ENCODE measurements around the gene MOBP.

The MOBP gene

GRCh38 chr3:39531665-39532064, 64.2 kb downstream of the MOBP start:
- H4K20me1 ChIP-seq (ENCODE audit: low read depth, low read length) = no peaks in the 10 kb centered on the region
- H3K79me2 ChIP-seq (ENCODE audit: insufficient read depth, low read length) = no peaks in the 10 kb centered on the region
- no peaks in the 10 kb centered on the region for H3K27me3 ChIP-seq (ENCODE audit: low read length)
- no peak overlapping the region for H2AFZ ChIP-seq (ENCODE audit: low read depth, low read length, severe bottlenecking)
- no peak overlapping the region for H3K4me2 ChIP-seq (ENCODE audit: low read depth, low read length, poor library complexity, severe bottlenecking)
- H3K9me2 ChIP-seq (replicated peaks; ENCODE audit: insufficient read depth, low read length) = no peaks in the 10 kb centered on the region
- H3K9ac ChIP-seq (ENCODE audit: low read length) = no peak overlapping the region
- H3K4me3 ChIP-seq (ENCODE audit: insufficient read depth, low read length, poor library complexity, severe bottlenecking) = no peak overlapping the region
- H3K9me3 ChIP-seq (ENCODE audit: insufficient read depth, low read length) = no peaks in the 10 kb centered on the region
- TF ChIP-seq, protein P1, sequence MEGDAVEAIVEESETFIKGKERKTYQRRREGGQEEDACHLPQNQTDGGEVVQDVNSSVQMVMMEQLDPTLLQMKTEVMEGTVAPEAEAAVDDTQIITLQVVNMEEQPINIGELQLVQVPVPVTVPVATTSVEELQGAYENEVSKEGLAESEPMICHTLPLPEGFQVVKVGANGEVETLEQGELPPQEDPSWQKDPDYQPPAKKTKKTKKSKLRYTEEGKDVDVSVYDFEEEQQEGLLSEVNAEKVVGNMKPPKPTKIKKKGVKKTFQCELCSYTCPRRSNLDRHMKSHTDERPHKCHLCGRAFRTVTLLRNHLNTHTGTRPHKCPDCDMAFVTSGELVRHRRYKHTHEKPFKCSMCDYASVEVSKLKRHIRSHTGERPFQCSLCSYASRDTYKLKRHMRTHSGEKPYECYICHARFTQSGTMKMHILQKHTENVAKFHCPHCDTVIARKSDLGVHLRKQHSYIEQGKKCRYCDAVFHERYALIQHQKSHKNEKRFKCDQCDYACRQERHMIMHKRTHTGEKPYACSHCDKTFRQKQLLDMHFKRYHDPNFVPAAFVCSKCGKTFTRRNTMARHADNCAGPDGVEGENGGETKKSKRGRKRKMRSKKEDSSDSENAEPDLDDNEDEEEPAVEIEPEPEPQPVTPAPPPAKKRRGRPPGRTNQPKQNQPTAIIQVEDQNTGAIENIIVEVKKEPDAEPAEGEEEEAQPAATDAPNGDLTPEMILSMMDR (IDR thresholded peaks at IDR 0.05; ENCODE audit: insufficient read depth, low read length, poor library complexity, severe bottlenecking) = no peak
- no peak for TF ChIP-seq EZH2phosphoT487 (conservative IDR thresholded peaks at IDR 0.05; ENCODE audit: low read length)
- H3F3A ChIP-seq (ENCODE audit: insufficient read depth) = no peaks in the 10 kb centered on the region
- no peak overlapping the region for H3K27ac ChIP-seq (ENCODE audit: low read depth, low read length)
- H3K36me3 ChIP-seq (ENCODE audit: low read length) = no peaks in the 10 kb centered on the region

- no peaks in the 10 kb centered on the region for H3K79me2 ChIP-seq (ENCODE audit: insufficient read depth, low read length)
- no peaks in the 10 kb centered on the region for H3K9me2 ChIP-seq (replicated peaks; ENCODE audit: insufficient read depth, low read length)
- H3K27me3 ChIP-seq (ENCODE audit: low read length) = no peaks in the 10 kb centered on the region
- no peaks in the 10 kb centered on the region for H4K20me1 ChIP-seq (ENCODE audit: low read depth, low read length)
- no peak overlapping the region for H3K9ac ChIP-seq (ENCODE audit: low read length)
- H3K36me3 ChIP-seq (ENCODE audit: low read length) = no peaks in the 10 kb centered on the region
- no peak overlapping the region for H3K4me3 ChIP-seq (ENCODE audit: insufficient read depth, low read length, poor library complexity, severe bottlenecking)
- no peak overlapping the region for H2AFZ ChIP-seq (ENCODE audit: low read depth, low read length, severe bottlenecking)
- no peaks in the 10 kb centered on the region for H3K9me3 ChIP-seq (ENCODE audit: insufficient read depth, low read length)
- no peak overlapping the region for H3K27ac ChIP-seq (ENCODE audit: low read depth, low read length)
- no peak overlapping the region for H3K4me2 ChIP-seq (ENCODE audit: low read depth, low read length, poor library complexity, severe bottlenecking)
- TF ChIP-seq EZH2phosphoT487 (conservative IDR thresholded peaks at IDR 0.05; ENCODE audit: low read length) = no peak
- TF ChIP-seq, protein P1 (IDR thresholded peaks at IDR 0.05; ENCODE audit: insufficient read depth, low read length, poor library complexity, severe bottlenecking) = no peak
- H3F3A ChIP-seq (ENCODE audit: insufficient read depth) = no peaks in the 10 kb centered on the region
These were observed 65.3 kb downstream of the MOBP start for GRCh38 chr3:39532777-39533176.

GRCh38 chr3:39533226-39533625, 65.7 kb downstream of the MOBP start:
- Histone ChIP-seq H3F3A (ENCODE audit: insufficient read depth) (no peaks in the 10 kb centered on the region), H3K9me3 (ENCODE audit: insufficient read depth, low read length) (no peaks in the 10 kb centered on the region), H3K4me2 (ENCODE audit: low read depth, low read length, poor library complexity, severe bottlenecking) (no peak overlapping the region), H3K27me3 (ENCODE audit: low read length) (no peaks in the 10 kb centered on the region), H4K20me1 (ENCODE audit: low read depth, low read length) (no peaks in the 10 kb centered on the region), H3K4me3 (ENCODE audit: insufficient read depth, low read length, poor library complexity, severe bottlenecking) (no peak overlapping the region), H3K9me2 (replicated peaks; ENCODE audit: insufficient read depth, low read length) (no peaks in the 10 kb centered on the region), H2AFZ (ENCODE audit: low read depth, low read length, severe bottlenecking) (no peak overlapping the region), H3K9ac (ENCODE audit: low read length) (no peak overlapping the region), H3K79me2 (ENCODE audit: insufficient read depth, low read length) (no peaks in the 10 kb centered on the region), H3K36me3 (ENCODE audit: low read length) (no peaks in the 10 kb centered on the region), H3K27ac (ENCODE audit: low read depth, low read length) (no peak overlapping the region)
- TF ChIP-seq, protein P1 (IDR thresholded peaks at IDR 0.05; ENCODE audit: insufficient read depth, low read length, poor library complexity, severe bottlenecking) = no peak
- TF ChIP-seq EZH2phosphoT487 (conservative IDR thresholded peaks at IDR 0.05; ENCODE audit: low read length) = no peak

Measured in SU-DHL-6 (cell line).